A549 treated with CORT108297 at 1 μM for 4 hours (cell line): Measurements from ENCODE around the gene MPP3. TPM values are rescaled to one million over a fixed set of nuclear protein-coding genes. Genes with fewer than 3 reads are reported as not detected.

Source experiments
- total RNA-seq: library from RNA; stranded (reverse); fragments of 200-300 nt; extraction: Qiagen RNA extraction; gene quantifications from 5 replicates; pipeline ENCODE4 v1.2.3, GENCODE V29; 2022

MPP3 gene
- total RNA-seq, result 14.1 to 21.2 TPM (median 18.7 TPM) in 5 replicates

GRCh38 chr17:43832976-43833829 is at the start of gene MPP3:
Gene MPP3, minus strand, starts transcription at chr17:43833146. Its CDS starts 1,240 bp downstream, at chr17:43831906.

GRCh38 chr17:43846963-43847371 is 14.0 kb upstream of the MPP3 start, which contains the start of gene CD300LG:
Gene CD300LG, plus strand, starts transcription at chr17:43847176. Its CDS starts 41 bp downstream, at chr17:43847217.

GRCh38 chr17:43780135-43780534 is 52.8 kb downstream of the MPP3 start, which contains the start of gene CFAP97D1:
Gene CFAP97D1, plus strand, starts transcription at chr17:43780435. Its CDS starts 28 bp downstream, at chr17:43780463.

GRCh38 chr17:43778337-43779144 is 54.4 kb downstream of the MPP3 start, which contains the start of gene DUSP3:
Gene DUSP3, minus strand, starts transcription at chr17:43778977. Its CDS starts 53 bp downstream, at chr17:43778924.

GRCh38 chr17:43758497-43759174 is 74.3 kb downstream of the MPP3 start, which contains the start of gene SOST:
Gene SOST, minus strand, starts transcription at chr17:43758791. Its CDS starts 50 bp downstream, at chr17:43758741.

Other genes starting within 250 kb of the MPP3 start
- gene MEOX1, start 171.2 kb downstream of the MPP3 start, total RNA-seq, result not detected in 5 replicates
- 0.04 to 0.07 TPM in 2 of 5 replicates, not detected in the others for gene SOST, start 74.4 kb downstream of the MPP3 start, total RNA-seq
- 59.1 to 64.1 TPM (median 61.0 TPM) in 5 replicates for gene DUSP3, start 54.2 kb downstream of the MPP3 start, total RNA-seq
- gene CFAP97D1, start 52.7 kb downstream of the MPP3 start, total RNA-seq, result 0.02 TPM in 3 of 5 replicates, not detected in the others
- gene CD300LG, start 14.0 kb upstream of the MPP3 start, total RNA-seq, result not detected in 5 replicates
- gene MPP2, start 74.4 kb upstream of the MPP3 start, total RNA-seq, result 1.6 to 2.4 TPM (median 1.9 TPM) in 5 replicates
- 0.22 TPM in 1 of 5 replicates, not detected in the others for gene PPY, start 109.3 kb upstream of the MPP3 start, total RNA-seq
- gene PYY, start 120.8 kb upstream of the MPP3 start, total RNA-seq, result 0.13 TPM in 1 of 5 replicates, not detected in the others
- gene NAGS, start 171.5 kb upstream of the MPP3 start, total RNA-seq, result 0.84 to 1.2 TPM (median 1.1 TPM) in 5 replicates
- 26.9 to 35.9 TPM (median 34.2 TPM) in 5 replicates for gene TMEM101, start 181.8 kb upstream of the MPP3 start, total RNA-seq
- gene LSM12, start 233.5 kb upstream of the MPP3 start, total RNA-seq, result 50.2 to 53.0 TPM (median 51.7 TPM) in 5 replicates
- 116 to 180 TPM (median 171 TPM) in 5 replicates for gene G6PC3, start 237.6 kb upstream of the MPP3 start, total RNA-seq